ENCODE data around the gene NIN. TPM values are rescaled to one million over a fixed set of nuclear protein-coding genes. Genes with fewer than 3 reads are reported as not detected.
A peak's percentile ranks its signal among the peaks of the same experiment; 100 is the strongest.

NIN gene
- total and polyA plus RNA-seq, 2 of the 4 experiments (the other 2 are of a cell fraction), result 15.2 to 98.4 TPM

GRCh38 chr14:50740856-50741255 is 90.1 kb downstream of the NIN start:
- no peak overlapping the region for H3K27ac ChIP-seq (ENCODE audit: insufficient read depth, low read length)
- ATAC-seq (ENCODE audit: low read depth), result no peak; the same call in 1 of the 2 replicates
- no peaks in the 10 kb centered on the region for H3K9me3 ChIP-seq (ENCODE audit: control insufficient read depth, insufficient read depth, low read length)
- H3K36me3 ChIP-seq (ENCODE audit: control insufficient read depth, insufficient read depth, low read length), result peaks cover 26% of the 10 kb centered on the region
- H2AK5ac ChIP-seq (ENCODE audit: low read depth, low read length), result no peak overlapping the region
- H2AK9ac ChIP-seq (replicated peaks; ENCODE audit: low read depth, low read length, poor library complexity), result no peak overlapping the region
- H2BK120ac ChIP-seq (ENCODE audit: low read depth, low read length), result no peak overlapping the region
- H4K91ac ChIP-seq (ENCODE audit: insufficient read depth, low read depth, low read length), result no peak overlapping the region
- H2BK15ac ChIP-seq (ENCODE audit: low read depth, low read length), result no peak overlapping the region
- dilution Hi-C loops (cut with HindIII; ENCODE audit: low sequenced_read_pairs, unreplicated experiment) (no loop called here), intact Hi-C loops (cut with micrococcal nuclease) (no loop called here), in situ Hi-C loops (cut with MboI; ENCODE audit: low sequenced_read_pairs) (no loop called here)
- H3K4me1 ChIP-seq (ENCODE audit: control insufficient read depth, insufficient read depth, low read length), result peaks cover 5% of the 10 kb centered on the region; the same call in 1 of the 2 replicates
- H4K8ac ChIP-seq (ENCODE audit: low read depth in 2 of 2, low read length in 2 of 2), result no peak overlapping the region; a peak in 1 of 4 replicates
- H3K18ac ChIP-seq (ENCODE audit: low read depth, low read length), result no peak overlapping the region
- no peak overlapping the region for H3K14ac ChIP-seq (replicated peaks; ENCODE audit: low read depth, low read length)
- H3K9ac ChIP-seq (ENCODE audit: low read depth, low read length), result no peak overlapping the region
- no peak overlapping the region for H3K4ac ChIP-seq (ENCODE audit: low read depth, low read length)
- DNase-seq, result no peak
- H3K27me3 ChIP-seq (ENCODE audit: control insufficient read depth, insufficient read depth, low read length), result no peaks in the 10 kb centered on the region
- peak overlapping the region; percentile 68; the same call in 1 of the 2 replicates for H4K5ac ChIP-seq (ENCODE audit: low read depth, low read length)
- POLR2A ChIA-PET (ENCODE audit: unreplicated experiment), result no interaction called here
- no peaks in the 10 kb centered on the region; the same call in 1 of the 2 replicates for H3K9me1 ChIP-seq (ENCODE audit: insufficient read depth, low read length)
- BruUV-seq (replicated peaks), result no TSS peak
- peak overlapping the region; percentile 21 for H2BK5ac ChIP-seq (ENCODE audit: low read depth, low read length, poor library complexity, severe bottlenecking)
- no peak overlapping the region for H3K4me2 ChIP-seq (ENCODE audit: low read depth, low read length)
- peak overlapping the region; percentile 8; the same call in 1 of the 2 replicates for H3K23ac ChIP-seq (ENCODE audit: low read depth, low read length)
- H3K56ac ChIP-seq (ENCODE audit: extremely low read depth, insufficient read depth, low read length), result no peak overlapping the region
- no peak overlapping the region for H2AFZ ChIP-seq (replicated peaks; ENCODE audit: low read length, poor library complexity)
- peaks cover 0 to 6% of the 10 kb centered on the region in 2 experiments; a peak in 2 of 4 replicates for H3K79me1 ChIP-seq (ENCODE audit: low read depth in 1 of 2, low read length in 2 of 2)
- CTCF ChIA-PET, result no interaction called here
- no peaks in the 10 kb centered on the region for H4K20me1 ChIP-seq (ENCODE audit: insufficient read depth, low read length)
- no peak overlapping the region for H2BK20ac ChIP-seq (ENCODE audit: low read depth, low read length)
- H3K4me3 ChIP-seq (ENCODE audit: insufficient read depth, low read depth, low read length), result no peak overlapping the region
- TF ChIP-seq SMC3 (IDR thresholded peaks at IDR 0.05; ENCODE audit: low read depth, low read length) (no peak), POLR2A (IDR thresholded peaks at IDR 0.05; ENCODE audit: low read depth, low read length) (no peak), NFE2L2 (IDR thresholded peaks at IDR 0.05; ENCODE audit: low read depth, low read length) (no peak), ELK1 (IDR thresholded peaks at IDR 0.05; ENCODE audit: borderline replicate concordance, low read depth, low read length) (no peak), MXI1 (IDR thresholded peaks at IDR 0.05; ENCODE audit: borderline replicate concordance, low read depth, low read length) (no peak), CHD1 (IDR thresholded peaks at IDR 0.05; ENCODE audit: low read depth, low read length) (no peak), RAD21 (IDR thresholded peaks at IDR 0.05; ENCODE audit: low read length) (no peak), MAZ (IDR thresholded peaks at IDR 0.05; ENCODE audit: borderline replicate concordance, low read depth, low read length) (no peak), RCOR1 (IDR thresholded peaks at IDR 0.05; ENCODE audit: insufficient replicate concordance, low read length) (no peak), MAFK (IDR thresholded peaks at IDR 0.05; ENCODE audit: low read depth, low read length) (no peak), BHLHE40 (IDR thresholded peaks at IDR 0.05; ENCODE audit: low read depth, low read length) (no peak), CTCF (conservative IDR thresholded peaks at IDR 0.05; ENCODE audit: low read depth, low read length) (no peak), FOS (IDR thresholded peaks at IDR 0.05; ENCODE audit: low read depth, low read length) (no peak), CEBPB (IDR thresholded peaks at IDR 0.05; ENCODE audit: low read depth, low read length) (no peak), RFX5 (IDR thresholded peaks at IDR 0.05; ENCODE audit: low read depth, low read length) (no peak)
